HG03039 (cell line): ENCODE measurements around the gene KRTAP9-1.
"Not testable (repeated sequence)": the region's sequence is repeated elsewhere in the genome, so short reads cannot be mapped to it uniquely, and the experiment has no call there.

Source experiments
- ATAC-seq: cut with Tn5 transposase; IDR thresholded peaks from one replicate; pipeline ENCODE4 v1.9.1; 2021; ENCODE audit warnings: mild to moderate bottlenecking, moderate library complexity; ENCODE audit not compliant: unreplicated experiment

The KRTAP9-1 gene

GRCh38 chr17:41178843-41179616, 10.7 kb upstream of the KRTAP9-1 start:
- ATAC-seq: no peak

GRCh38 chr17:41184480-41184961, 5.2 kb upstream of the KRTAP9-1 start, which contains the start of gene KRTAP4-1:
Gene KRTAP4-1 (minus strand): TSS chr17:41184911. CDS start chr17:41184854, 57 bp downstream.
- no peak for ATAC-seq

- no peak for ATAC-seq
Measured at GRCh38 chr17:41185001-41185400, 4.7 kb upstream of the KRTAP9-1 start.

- no peak for ATAC-seq
Measured at GRCh38 chr17:41186872-41187271, 2.8 kb upstream of the KRTAP9-1 start.

GRCh38 chr17:41190328-41190727, 641 bp downstream of the KRTAP9-1 start:
- no peak for ATAC-seq

GRCh38 chr17:41196068-41196467, 6.4 kb downstream of the KRTAP9-1 start:
- ATAC-seq: no peak

- no peak for ATAC-seq
Measured at GRCh38 chr17:41199421-41200078, 9.9 kb downstream of the KRTAP9-1 start.

- no peak for ATAC-seq
Measured at GRCh38 chr17:41211845-41212466, 22.3 kb downstream of the KRTAP9-1 start.

GRCh38 chr17:41212524-41213169, 23.0 kb downstream of the KRTAP9-1 start:
- ATAC-seq: no peak

GRCh38 chr17:41215681-41216080, 26.0 kb downstream of the KRTAP9-1 start:
- ATAC-seq: no peak

GRCh38 chr17:41223821-41224220, 34.1 kb downstream of the KRTAP9-1 start:
- ATAC-seq: no peak

GRCh38 chr17:41226051-41226450, 36.4 kb downstream of the KRTAP9-1 start:
- ATAC-seq: no peak

- not testable (repeated sequence) for ATAC-seq
Measured at GRCh38 chr17:41226598-41227095, 37.0 kb downstream of the KRTAP9-1 start, which contains the start of gene KRTAP9-2. Gene KRTAP9-2 (plus strand): TSS chr17:41226648. CDS start chr17:41226655, 7 bp downstream.

GRCh38 chr17:41230094-41230493, 40.4 kb downstream of the KRTAP9-1 start:
- ATAC-seq: no peak

- no peak for ATAC-seq
Measured at GRCh38 chr17:41231731-41232130, 42.0 kb downstream of the KRTAP9-1 start.

- ATAC-seq: not testable (repeated sequence)
Measured at GRCh38 chr17:41232399-41233105, 42.9 kb downstream of the KRTAP9-1 start, which contains the start of gene KRTAP9-3. Gene KRTAP9-3 (plus strand): TSS chr17:41232449. CDS start chr17:41232502, 53 bp downstream.

- not testable (repeated sequence) for ATAC-seq
Measured at GRCh38 chr17:41237116-41237515, 47.4 kb downstream of the KRTAP9-1 start.

- ATAC-seq: not testable (repeated sequence)
Measured at GRCh38 chr17:41237949-41238437, 48.3 kb downstream of the KRTAP9-1 start, which contains the start of gene KRTAP9-8. Gene KRTAP9-8 (plus strand): TSS chr17:41237999. CDS start chr17:41238052, 53 bp downstream.
